NCI-H1930 (cell line): ENCODE data around the gene ADK.
"Not testable (repeated sequence)": the region's sequence is repeated elsewhere in the genome, so short reads cannot be mapped to it uniquely, and the experiment has no call there.

ENCODE experiments used
- DNase-seq, 2 experiments: peaks; one replicate each; lab custom pipeline; 2025; lab: John Stamatoyannopoulos, UW

ADK gene

DNA sequence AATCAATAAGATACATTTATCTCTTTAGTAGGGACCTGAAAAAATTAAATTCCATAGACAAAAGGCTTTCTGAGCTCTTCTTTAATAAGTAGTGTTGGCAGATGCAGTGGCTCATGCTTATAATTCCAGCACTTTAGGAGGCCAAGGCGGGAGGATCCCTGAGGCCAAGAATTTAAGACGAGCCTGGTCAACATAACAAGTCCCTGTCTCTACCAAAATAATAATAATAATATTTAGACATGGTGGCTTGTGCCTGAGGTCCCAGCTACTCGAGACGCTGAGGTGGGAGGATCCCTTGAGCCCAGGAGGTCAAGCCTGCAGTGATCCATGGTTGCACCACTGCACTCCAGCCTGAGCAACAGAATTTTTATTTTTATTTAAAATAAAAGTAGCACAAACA lies 280.8 kb downstream of the ADK start:
- DNase-seq: no peak

DNA sequence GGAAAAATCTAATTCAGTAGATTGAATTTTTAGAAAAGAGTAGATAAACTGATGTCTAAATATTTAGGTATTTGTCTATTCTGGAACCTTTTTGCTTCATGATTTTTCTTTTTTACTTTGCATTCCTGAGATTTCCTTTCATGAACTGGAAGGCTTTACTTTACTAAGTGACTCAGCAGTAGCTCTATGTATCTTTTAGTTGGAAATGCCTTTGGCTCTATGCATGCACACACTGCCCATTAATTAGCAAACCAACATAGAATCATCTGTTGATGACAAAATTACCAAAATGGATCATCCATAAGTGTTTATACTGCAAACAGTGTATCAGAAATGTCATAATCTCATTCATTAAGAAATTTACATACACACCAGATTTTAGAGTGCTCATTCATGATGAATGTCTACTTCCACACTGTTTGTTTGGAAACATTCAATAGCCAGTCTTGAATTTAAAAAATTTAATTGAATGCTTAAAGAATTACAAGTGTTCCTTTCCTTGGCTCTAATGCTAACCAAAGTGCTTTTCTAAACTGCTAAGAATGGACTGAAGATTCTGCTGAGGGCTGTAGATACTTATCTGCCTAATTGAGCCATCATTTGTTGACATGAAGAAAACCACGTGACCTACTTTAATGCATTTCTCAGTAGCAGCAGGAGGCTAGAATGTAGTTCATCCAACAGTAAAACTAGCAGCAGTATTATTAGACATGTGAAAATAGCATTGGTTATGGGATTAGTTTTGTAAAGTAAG lies 282.0 kb downstream of the ADK start:
- DNase-seq: peak in 1 of 2 experiments; percentile 1

DNA sequence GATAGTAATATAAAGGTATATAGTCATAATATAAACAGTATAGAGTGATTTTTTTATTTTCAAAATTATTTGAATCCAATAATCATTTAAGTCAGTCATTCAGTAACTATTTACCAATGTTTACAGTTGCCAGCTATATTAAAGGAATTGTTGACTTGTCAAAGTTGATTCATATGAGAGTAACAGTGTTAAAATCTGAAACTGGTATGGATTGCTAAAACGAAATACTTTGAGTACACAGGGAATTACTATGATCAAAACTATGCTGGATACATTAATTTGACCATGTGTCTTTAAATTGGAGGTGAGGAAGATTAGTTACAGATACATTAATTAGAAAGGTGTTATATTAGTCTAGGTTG lies 282.6 kb downstream of the ADK start:
- DNase-seq: no peak

DNA sequence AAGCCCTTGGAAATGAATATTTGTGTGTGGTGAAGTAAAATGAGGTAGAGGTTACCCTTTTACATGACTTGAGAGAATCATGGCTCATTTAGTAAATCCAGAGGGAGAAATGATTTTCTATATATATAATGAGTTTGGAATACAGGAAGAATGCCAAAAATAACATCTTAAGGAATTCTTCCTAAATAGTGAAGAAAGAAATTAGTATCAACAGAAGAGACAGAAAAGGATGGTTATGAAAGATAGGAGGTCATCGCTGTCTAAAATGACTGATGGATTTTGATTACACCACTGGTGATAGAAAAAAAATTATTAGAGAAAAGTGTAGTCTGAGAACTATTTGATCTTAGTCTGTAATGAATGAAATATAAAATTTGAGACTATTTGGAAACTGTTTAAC lies 283.0 kb downstream of the ADK start:
- no peak for DNase-seq

DNA sequence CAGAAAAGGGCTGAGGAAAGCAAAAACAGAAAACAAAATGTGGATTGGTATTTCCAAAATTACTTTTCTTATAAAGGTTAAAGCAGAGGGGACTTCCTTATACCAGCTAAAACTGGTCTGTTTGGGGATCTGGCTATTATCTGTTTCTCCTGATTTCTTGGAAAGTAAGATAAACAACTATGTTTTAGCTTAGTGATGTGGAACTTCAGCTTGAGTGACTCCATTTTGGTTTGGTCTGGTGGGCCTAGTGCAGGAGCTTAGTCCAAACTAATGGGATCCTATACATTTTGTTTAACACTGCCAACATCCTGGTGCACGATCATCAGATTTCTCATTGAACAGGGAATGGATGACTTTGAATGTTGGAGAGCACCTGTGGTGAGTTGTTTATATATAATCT lies 283.5 kb downstream of the ADK start:
- no peak for DNase-seq

DNA sequence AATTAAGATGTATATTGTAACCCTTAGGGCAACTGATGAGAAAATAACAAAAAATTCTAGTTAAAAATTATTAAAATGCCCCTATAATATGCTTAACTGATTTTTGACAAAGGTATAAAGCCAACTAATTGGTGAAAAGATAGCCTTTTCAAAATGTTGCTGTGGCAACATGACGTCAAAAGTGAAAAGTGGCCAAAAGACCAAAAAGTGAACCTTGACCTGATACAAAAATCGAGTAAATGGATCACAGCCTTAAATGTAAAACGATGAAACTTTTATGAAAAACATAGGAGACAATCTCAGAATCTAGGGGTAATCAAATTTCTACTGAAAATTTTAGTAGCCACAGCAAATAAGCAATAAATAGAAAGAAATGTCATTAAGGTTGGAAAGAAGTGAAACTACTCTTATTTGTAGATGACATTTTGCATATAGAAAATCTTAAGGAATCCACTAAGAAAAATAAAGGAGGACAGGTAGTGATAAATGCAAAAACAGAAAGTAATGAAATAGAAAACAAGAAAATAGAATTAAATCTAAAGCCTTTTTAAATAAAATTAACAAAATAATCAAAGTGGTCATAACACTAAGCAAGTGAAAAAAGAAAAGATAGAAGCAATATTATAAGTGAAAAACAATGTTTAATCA lies 285.6 kb downstream of the ADK start:
- DNase-seq: no peak

DNA sequence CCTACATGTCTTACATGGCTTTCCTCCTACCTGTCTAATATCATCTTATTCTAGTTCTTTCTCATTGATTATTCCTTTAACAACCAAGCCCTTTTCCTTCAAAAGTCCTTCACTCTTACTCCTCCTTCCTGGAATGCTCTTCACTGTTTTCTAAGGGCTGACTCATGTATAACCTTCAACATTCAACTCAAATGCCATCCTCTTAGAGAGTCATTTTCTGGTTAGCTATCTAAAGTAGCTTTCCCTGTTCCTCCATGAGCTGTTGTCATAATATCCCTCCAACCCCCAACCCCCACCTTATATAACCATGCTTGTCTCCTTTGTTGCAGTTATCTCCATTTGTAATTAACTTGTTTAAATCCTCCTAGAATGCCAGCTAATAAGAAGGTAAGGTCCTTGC lies 286.8 kb downstream of the ADK start:
- no peak for DNase-seq

DNA sequence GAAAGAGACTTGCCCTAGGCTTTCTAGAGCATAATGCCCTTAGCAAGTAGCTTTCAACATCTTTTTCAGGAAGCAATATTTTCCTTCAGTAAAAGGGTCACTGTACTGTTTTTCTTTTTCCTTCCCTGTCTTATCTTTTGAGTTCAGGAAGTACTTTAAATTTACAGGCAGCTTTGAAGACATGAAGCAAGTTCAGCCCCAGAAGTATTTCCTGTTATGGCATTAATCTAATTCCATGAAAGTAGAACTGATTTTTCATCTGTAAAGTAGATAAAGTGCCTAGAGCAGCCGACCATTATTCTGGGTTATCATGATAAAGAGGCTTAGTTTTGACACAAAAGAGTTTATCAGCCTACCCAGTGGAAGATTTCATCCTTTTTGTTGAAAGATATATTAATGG lies 288.2 kb downstream of the ADK start:
- no peak for DNase-seq

DNA sequence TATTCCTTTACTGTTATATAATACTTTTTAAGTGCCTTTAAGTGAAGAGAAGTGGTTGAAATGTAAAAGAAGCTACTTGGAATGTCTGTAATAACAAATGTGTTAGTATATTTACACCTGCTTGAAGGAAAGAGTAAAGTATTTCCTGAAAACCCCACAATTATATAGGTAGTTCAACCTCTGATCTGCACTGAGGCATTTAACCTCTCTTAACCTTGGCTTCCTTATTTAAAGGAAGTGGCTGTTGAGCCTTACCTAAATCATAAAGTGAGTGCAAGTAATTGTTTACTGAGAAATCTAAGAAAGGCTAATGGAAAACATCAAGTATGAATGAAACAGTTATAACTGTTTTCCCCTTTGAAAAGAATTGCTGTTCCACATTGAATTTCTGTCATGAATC lies 294.5 kb downstream of the ADK start:
- DNase-seq: no peak

DNA sequence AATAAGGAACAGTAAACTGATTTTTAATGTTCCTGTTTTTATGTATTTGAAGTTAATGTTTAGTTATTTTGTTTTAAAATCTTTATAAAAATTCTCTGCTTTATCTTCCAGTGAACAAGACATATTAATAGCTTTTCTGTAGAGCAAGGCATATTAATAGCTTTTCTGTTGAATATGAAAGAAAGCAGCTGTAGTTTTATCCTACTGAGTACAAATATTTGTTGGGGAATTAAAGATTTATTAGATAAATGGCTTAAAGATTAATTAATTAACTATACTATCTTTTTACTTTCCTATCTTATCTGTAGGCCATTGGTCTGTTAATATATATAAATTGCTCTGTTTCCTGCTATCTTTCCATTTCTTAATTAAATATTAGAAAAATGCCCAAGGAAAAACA lies 299.6 kb downstream of the ADK start:
- DNase-seq: no peak

DNA sequence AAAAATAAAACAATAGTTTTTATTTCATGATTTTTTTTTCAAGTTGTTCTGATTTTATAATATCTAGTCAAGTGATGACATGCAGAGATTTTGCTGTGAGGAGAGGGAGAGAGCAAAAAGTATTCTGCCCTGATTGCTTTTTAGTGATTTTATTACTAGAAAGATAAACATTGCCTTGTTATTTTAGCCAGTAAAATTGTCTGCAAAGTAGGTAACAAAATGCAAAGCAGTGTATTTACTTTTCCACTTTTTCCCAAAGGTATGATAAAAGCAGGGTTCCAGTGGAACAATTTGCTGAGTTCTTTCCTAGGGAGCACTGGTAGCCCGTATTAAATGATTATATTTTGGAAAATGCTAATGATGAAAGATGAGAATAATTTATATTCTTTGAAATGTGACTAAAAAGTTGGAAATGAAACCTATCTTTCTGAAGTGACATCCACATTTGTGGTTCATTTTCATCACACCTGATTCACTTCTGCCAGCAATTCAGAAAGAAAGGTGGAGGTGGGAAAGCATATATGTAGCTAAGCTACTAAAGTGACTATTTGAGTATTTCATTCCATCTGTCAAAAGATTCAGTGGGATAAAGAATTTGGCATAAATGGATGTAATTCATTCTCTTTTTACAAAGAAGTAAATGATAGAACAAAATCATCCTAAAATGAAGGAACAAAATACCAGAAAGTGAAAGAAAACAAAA lies 300.3 kb downstream of the ADK start:
- no peak for DNase-seq

DNA sequence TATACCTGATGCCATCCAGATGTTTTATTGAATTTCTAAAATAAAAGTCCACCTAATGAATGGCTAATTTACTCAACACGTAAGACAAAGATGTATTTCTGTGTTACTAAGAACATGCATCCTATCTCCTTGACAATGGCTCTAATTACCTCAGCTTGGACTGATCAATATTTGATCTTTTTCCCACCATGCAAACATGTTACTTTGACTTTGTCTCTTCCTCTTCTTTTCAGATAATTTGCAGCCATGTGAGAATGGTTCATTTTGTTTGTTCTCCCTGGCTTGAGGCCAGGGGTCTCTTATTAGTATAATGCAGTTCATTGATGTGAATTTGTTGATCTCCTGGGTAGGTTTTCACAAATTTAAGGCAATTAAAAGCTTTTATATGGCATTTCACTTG lies 302.1 kb downstream of the ADK start:
- peak; percentile 79 to 84 for DNase-seq

DNA sequence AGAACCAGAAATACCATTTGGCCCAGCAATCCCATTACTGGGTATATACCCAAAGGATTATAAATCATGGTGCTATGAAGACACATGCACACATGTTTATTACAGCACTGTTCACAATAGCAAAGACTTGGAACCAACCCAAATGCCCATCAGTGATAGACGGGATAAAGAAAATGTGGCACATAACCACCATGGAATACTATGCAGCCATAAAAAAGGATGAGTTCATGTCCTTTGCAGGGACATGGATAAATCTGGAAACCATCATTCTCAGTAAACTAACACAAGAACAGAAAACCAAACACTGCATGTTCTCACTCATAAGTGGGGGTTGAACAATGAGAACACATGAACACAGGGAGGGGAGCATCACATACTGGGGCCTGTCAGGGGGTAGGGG lies 306.5 kb downstream of the ADK start:
- DNase-seq: not testable (repeated sequence)

DNA sequence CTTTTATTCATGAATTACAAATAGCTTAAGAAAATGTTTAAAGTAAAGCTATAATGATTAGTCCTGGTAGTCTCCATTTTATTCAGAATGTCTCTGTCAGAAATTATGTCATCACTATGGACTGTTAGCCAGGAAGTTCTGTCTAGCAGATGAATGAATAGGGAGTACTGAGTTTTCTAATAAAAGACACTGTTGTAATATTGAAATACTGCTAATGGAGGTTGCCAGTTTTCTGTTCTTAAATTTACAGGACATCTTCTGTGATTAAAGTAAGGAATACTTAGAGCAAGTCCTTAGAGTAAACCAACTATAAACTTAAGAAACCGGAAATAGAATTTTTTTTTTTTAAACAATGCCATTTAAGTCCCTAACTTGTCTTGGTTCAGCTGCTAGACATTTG lies 309.8 kb downstream of the ADK start:
- DNase-seq: no peak

DNA sequence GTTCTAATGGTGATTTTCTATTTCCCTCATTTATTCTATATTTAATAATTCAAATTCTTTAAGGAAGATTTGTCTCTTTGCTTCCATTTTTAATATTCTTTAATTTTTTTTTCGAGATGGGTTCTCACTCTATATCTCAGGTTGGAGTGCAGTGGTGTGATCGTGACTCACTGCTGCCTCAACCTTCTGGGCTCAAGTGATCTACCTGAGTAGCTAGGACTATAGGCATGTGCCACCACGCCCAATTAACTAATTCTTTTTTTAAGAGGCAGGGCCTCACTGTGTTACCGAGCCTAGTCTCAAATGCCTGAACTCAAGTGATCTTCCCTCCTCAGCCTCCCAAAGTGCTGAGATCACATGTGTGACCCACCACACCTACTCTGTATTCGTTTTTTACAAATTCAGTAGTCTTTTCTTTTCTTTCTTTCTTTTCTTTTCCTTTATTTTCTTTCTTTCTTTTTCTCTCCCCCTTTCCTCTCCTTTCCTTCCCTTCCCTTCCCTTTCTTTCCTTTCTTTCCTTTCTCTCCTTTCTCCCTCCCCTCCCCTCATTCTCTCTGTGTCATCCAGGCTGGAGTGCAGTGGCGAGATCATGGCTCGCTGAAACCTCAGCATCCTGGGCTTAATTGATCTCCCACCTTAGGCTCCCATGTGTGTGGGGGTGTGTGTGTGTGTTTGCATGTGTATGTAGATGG lies 323.1 kb downstream of the ADK start:
- DNase-seq: no peak

DNA sequence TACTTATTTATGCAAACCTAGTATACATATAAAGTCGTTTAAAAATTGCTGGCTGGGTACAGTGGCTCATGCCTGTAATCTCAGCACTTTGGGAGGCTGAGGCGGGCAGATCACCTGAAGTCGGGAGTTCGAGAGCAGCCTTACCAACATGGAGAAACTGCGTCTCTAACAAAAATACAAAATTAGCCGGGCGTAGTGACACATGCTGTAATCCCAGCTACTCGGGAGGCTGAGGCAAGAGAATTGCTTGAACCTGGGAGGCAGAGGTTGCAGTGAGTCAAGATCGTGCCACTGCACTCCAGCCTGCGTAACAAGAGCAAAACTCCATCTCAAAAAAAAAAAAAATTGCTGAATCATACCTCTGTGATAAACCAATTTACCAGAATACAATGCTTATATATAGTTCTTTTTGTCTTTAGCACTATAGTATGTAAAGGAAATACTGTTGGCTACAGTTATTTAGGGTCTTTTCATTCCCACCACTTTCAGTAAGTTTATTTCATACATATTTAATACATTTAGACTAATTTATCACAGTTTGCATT lies 325.2 kb downstream of the ADK start:
- DNase-seq: not testable (repeated sequence)

DNA sequence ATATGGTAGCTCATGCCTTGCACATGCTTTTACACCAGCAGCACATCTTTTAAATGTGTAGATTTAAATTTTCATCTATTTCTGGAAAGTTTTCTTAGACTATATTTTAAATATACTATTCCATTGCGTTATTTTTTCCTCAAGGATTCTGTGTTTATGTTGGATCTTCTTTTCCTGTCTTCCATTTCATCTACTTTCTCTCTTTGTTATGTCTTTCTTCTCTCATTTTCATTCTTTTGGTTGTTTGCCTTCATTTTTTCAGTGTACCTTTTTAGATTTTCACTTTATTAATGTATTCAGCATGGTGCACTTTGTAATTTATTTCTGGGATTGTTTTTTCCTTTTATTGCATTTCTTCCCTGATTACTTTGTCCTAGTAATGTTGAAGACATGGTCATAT lies 329.8 kb downstream of the ADK start:
- DNase-seq: no peak

DNA sequence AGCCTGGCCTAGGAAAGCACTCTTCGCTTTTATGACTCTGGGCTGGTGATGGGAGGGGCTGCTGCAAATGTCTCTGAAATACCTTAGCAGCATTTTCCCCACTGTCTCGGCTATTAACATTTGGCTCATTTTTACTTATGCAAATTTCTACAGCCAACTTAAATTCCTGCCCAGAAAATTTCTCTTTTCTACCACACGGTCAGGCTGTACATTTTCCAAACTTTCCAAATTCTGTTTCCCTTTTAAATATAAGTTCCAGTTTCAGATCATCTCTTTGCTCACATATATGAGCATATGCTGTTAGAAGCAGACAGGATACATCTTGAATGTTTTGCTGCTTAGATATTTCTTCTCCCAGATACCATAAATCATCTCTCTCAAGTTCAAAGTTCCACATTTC lies 332.3 kb downstream of the ADK start:
- DNase-seq: no peak

DNA sequence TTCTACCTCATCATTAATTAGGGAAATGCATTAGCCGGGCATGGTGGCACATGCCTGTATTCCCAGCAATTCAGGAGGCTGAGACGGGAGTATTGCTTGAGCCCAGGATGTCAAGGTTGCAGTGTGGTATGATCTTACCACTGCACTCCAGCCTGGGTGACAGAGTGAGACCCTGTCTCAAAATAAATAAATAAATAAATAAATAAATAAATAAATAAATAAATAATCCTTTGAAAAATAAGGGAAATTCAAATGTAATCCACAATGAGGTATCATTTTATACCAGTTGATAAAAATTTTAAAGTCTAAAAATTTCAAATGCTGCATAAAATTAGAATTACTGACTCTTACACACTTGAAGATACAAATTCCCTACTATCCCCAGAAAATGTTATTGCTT lies 334.3 kb downstream of the ADK start:
- DNase-seq: no peak

DNA sequence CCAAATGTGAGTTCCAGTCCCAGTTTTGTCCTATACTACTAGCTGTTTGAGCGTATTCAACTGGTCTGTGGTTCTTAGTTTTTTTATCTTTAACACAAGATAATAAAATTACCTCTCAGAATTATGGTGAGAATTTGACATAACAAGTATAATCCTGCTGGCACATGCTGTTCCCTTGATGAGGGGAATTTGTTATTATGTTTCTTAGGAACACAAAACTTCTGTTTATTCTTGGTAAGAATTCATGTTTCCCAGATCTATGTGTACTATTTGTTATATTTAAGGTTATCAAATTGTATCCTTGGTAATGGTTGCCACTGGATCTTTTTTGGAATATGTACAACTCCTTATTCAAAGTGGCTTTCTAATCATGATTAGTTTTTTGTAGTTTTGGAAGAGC lies 335.6 kb downstream of the ADK start:
- DNase-seq: no peak

DNA sequence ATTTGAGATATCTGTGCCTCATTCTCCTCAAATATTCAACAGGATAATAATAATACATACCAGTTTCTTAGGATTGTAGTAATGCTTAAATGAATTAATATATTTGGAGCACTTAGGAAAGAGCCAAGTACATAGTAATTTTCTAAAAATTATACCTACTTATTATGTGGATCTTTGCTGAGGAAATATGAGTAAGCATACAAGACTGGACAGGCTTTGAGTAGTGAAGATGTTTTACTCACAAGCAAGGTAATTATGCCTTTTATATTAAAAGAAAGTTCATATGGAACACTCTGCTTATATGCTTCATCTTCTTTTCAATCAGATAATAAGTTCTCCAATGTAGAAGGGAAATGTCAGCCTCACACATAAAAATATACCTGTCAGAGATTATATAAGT lies 337.9 kb downstream of the ADK start:
- no peak for DNase-seq

DNA sequence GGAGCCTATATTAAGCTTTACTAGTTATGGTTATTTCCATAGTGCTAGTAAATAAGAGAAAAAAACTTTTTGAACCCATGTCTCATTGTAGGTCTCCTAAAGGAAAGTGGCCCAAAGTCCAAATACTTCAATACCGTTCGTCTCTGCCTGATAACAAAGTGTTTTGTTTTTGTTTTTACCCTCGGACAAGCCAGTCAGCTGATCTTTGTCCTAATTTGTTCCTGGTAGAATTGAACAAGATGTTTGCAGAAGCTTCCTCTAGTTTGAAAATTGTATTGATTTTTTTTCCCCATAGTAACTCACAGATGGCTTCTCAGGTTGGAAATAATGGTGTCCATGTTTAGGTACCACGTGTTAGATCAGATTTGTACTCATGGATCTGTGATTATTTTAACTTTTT lies 339.5 kb downstream of the ADK start:
- no peak for DNase-seq

DNA sequence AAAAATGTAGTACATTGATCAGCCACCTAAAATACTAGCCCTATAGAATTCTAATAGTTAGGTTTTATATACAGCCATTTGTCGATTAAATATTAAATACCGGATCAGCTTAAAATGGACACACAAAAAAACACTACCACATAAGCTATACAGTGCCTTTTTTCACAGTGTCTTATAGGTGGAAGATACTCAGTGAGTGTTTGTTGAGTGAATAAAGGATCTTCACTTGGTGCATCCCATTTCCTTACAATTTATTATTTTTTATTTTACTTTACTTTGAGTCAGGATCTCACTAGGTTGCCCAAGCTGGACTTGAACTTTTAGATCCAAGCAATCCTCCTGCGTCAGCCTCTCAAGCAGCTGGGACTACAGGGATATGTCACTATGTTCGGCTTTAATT lies 340.0 kb downstream of the ADK start:
- no peak for DNase-seq
